WTC11 (cell line): ENCODE measurements around the gene NPC2. TPM values are rescaled to one million over a fixed set of nuclear protein-coding genes. Genes with fewer than 3 reads are reported as not detected.

Source experiments
- ATAC-seq: fragments of 200-7000 bp; cut with Tn5 transposase; 2 replicates; pipeline ENCODE4 v1.10.0; 2021; ENCODE audit warnings: mild to moderate bottlenecking, moderate library complexity
- CTCF ChIA-PET: fragments of 300-600 bp; sonication (Branson Sonifier 250); formaldehyde crosslinking; loops from one replicate; lab custom pipeline; 2021; ENCODE audit warnings: antibody characterized with exemption; lab: Charles Lee
- POLR2A ChIA-PET: fragments of 350-600 bp; sonication (Branson Sonifier 250); formaldehyde crosslinking; loops from one replicate; lab custom pipeline; 2021; ENCODE audit warnings: antibody characterized with exemption; lab: Charles Lee
- DNase-seq: peaks from one replicate; pipeline ENCODE4 v3.0.0; 2021; ENCODE audit warnings: low spot score
- H3K27ac Mint-ChIP-seq: 2 replicates; pipeline ENCODE4 v1.8.0; 2021; ENCODE audit warnings: mixed read lengths
- H3K27me3 Mint-ChIP-seq: 2 replicates; pipeline ENCODE4 v1.8.0; 2021; ENCODE audit warnings: low read depth, mild to moderate bottlenecking, moderate library complexity, mixed read lengths
- H3K36me3 Mint-ChIP-seq: 2 replicates; pipeline ENCODE4 v1.8.0; 2021; ENCODE audit warnings: mixed read lengths
- H3K4me1 Mint-ChIP-seq: 2 replicates; pipeline ENCODE4 v1.8.0; 2022; ENCODE audit warnings: mixed read lengths
- H3K4me3 Mint-ChIP-seq: 2 replicates; pipeline ENCODE4 v1.8.0; 2021; ENCODE audit warnings: mild to moderate bottlenecking, moderate library complexity, mixed read lengths
- H3K9me3 Mint-ChIP-seq: 2 replicates; pipeline ENCODE4 v1.8.0; 2021; ENCODE audit warnings: mixed read lengths
- CDX4 ChIP-seq: fragments of 250-450 bp; sonication (Bioruptor Pico); IDR thresholded peaks from 2 replicates; pipeline ENCODE4 v1.9.0; 2021; ENCODE audit warnings: moderate library complexity, mild to moderate bottlenecking, inconsistent platforms, borderline replicate concordance
- CREM ChIP-seq: sonication (generic); formaldehyde crosslinking; IDR thresholded peaks from 2 replicates; pipeline ENCODE4 v1.8.1; 2022; ENCODE audit warnings: mild to moderate bottlenecking, missing genetic modification reagents, moderate library complexity
- FOXP1 ChIP-seq: sonication (generic); formaldehyde crosslinking; IDR thresholded peaks from 2 replicates; pipeline ENCODE4 v1.8.0; 2022; ENCODE audit warnings: missing genetic modification reagents, mild to moderate bottlenecking, moderate library complexity, borderline replicate concordance
- GTF2I ChIP-seq: fragments of 250-450 bp; sonication (Bioruptor Pico); conservative IDR thresholded peaks from 2 replicates; pipeline ENCODE4 v1.4.0; 2021; ENCODE audit warnings: mild to moderate bottlenecking
- PREB ChIP-seq: sonication (generic); formaldehyde crosslinking; IDR thresholded peaks from 2 replicates; pipeline ENCODE4 v1.8.1; 2022; ENCODE audit warnings: mild to moderate bottlenecking, missing genetic modification reagents, moderate library complexity, borderline replicate concordance
- RORB ChIP-seq: fragments of 250-450 bp; sonication (Bioruptor Pico); IDR thresholded peaks from 2 replicates; pipeline ENCODE4 v1.9.0; 2021; ENCODE audit warnings: mild to moderate bottlenecking
- SMAD3 ChIP-seq: sonication (generic); formaldehyde crosslinking; IDR thresholded peaks from 2 replicates; pipeline ENCODE4 v1.8.0; 2022; ENCODE audit warnings: missing genetic modification reagents, mild to moderate bottlenecking, borderline replicate concordance
- USF2 ChIP-seq: sonication (generic); formaldehyde crosslinking; IDR thresholded peaks from 2 replicates; pipeline ENCODE4 v1.8.1; 2023; ENCODE audit warnings: mild to moderate bottlenecking, missing genetic modification reagents, moderate library complexity
- ZBTB21 ChIP-seq: sonication (generic); formaldehyde crosslinking; IDR thresholded peaks from 2 replicates; pipeline ENCODE4 v1.8.1; 2023; ENCODE audit warnings: mild to moderate bottlenecking, missing genetic modification reagents, borderline replicate concordance
- ZNF532 ChIP-seq: fragments of 250-450 bp; sonication (Bioruptor Pico); IDR thresholded peaks from 2 replicates; pipeline ENCODE4 v1.9.0; 2021; ENCODE audit warnings: mild to moderate bottlenecking, borderline replicate concordance
- total RNA-seq: library from RNA; stranded (reverse); gene quantifications from 3 replicates; pipeline ENCODE4 v1.2.3, GENCODE V29; 2021
- TF ChIP-seq, protein P1 (sequence below): sonication (generic); formaldehyde crosslinking; IDR thresholded peaks from 2 replicates; pipeline ENCODE4 v1.8.0; 2022; ENCODE audit warnings: mild to moderate bottlenecking, missing genetic modification reagents
- TF ChIP-seq, protein P2 (sequence below): sonication (generic); formaldehyde crosslinking; IDR thresholded peaks from 2 replicates; pipeline ENCODE4 v1.8.0; 2022; ENCODE audit warnings: mild to moderate bottlenecking, missing genetic modification reagents

The NPC2 gene
- total RNA-seq, 1 experiment from 2014 or later = 139 TPM

- TF ChIP-seq PREB (CRISPR knock-in tag) (no peak), FOXP1 (no peak), ZBTB21 (CRISPR knock-in tag) (no peak)
- TF ChIP-seq, protein P1, sequence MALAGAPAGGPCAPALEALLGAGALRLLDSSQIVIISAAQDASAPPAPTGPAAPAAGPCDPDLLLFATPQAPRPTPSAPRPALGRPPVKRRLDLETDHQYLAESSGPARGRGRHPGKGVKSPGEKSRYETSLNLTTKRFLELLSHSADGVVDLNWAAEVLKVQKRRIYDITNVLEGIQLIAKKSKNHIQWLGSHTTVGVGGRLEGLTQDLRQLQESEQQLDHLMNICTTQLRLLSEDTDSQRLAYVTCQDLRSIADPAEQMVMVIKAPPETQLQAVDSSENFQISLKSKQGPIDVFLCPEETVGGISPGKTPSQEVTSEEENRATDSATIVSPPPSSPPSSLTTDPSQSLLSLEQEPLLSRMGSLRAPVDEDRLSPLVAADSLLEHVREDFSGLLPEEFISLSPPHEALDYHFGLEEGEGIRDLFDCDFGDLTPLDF (CRISPR knock-in tag) = no peak
These were observed 12.7 kb upstream of the NPC2 start (continued) for GRCh38 chr14:74505831-74506230.

- no peak overlapping the region for H3K4me3 Mint-ChIP-seq
- POLR2A ChIA-PET = interaction anchor here (0.5 to 0.7 kb wide), 2 partner anchors 11 to 236 kb away, joined by 3 read pairs; no protein-coding TSS in a partner anchor
- TF ChIP-seq SMAD3 (CRISPR knock-in tag) = no peak
- no peak for TF ChIP-seq CDX4 (CRISPR knock-in tag)
- no peak for TF ChIP-seq RORB (CRISPR knock-in tag)
- no peak for TF ChIP-seq GTF2I (CRISPR knock-in tag)
- TF ChIP-seq, protein P1 (CRISPR knock-in tag) = no peak
- TF ChIP-seq USF2 (CRISPR knock-in tag) = no peak
- TF ChIP-seq ZNF532 = no peak
- TF ChIP-seq CREM (CRISPR knock-in tag) = no peak
- TF ChIP-seq, protein P2, sequence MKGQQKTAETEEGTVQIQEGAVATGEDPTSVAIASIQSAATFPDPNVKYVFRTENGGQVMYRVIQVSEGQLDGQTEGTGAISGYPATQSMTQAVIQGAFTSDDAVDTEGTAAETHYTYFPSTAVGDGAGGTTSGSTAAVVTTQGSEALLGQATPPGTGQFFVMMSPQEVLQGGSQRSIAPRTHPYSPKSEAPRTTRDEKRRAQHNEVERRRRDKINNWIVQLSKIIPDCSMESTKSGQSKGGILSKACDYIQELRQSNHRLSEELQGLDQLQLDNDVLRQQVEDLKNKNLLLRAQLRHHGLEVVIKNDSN (CRISPR knock-in tag) = no peak
- DNase-seq (no peak), ATAC-seq (no peak)
- no peaks in the 10 kb centered on the region for H3K9me3 Mint-ChIP-seq
- peaks cover 37% of the 10 kb centered on the region for H3K4me1 Mint-ChIP-seq
- H3K27ac Mint-ChIP-seq = no peak overlapping the region
- CTCF ChIA-PET = interaction anchor here (0.6 to 1.8 kb wide), 5 partner anchors 28 to 235 kb away, joined by 3 to 11 read pairs (median 4); partner anchors contain the start of gene LTBP2
- H3K27me3 Mint-ChIP-seq = peaks cover 4% of the 10 kb centered on the region; the same call in 1 of the 2 replicates
- no peaks in the 10 kb centered on the region for H3K36me3 Mint-ChIP-seq
These were observed 12.0 kb upstream of the NPC2 start for GRCh38 chr14:74504874-74505720.
